ENCODE measurements around the gene KLHL26. TPM values are rescaled to one million over a fixed set of nuclear protein-coding genes. Genes with fewer than 3 reads are reported as not detected.

The KLHL26 gene
- polyA plus RNA-seq, 1 donor: 5.2 TPM

DNA sequence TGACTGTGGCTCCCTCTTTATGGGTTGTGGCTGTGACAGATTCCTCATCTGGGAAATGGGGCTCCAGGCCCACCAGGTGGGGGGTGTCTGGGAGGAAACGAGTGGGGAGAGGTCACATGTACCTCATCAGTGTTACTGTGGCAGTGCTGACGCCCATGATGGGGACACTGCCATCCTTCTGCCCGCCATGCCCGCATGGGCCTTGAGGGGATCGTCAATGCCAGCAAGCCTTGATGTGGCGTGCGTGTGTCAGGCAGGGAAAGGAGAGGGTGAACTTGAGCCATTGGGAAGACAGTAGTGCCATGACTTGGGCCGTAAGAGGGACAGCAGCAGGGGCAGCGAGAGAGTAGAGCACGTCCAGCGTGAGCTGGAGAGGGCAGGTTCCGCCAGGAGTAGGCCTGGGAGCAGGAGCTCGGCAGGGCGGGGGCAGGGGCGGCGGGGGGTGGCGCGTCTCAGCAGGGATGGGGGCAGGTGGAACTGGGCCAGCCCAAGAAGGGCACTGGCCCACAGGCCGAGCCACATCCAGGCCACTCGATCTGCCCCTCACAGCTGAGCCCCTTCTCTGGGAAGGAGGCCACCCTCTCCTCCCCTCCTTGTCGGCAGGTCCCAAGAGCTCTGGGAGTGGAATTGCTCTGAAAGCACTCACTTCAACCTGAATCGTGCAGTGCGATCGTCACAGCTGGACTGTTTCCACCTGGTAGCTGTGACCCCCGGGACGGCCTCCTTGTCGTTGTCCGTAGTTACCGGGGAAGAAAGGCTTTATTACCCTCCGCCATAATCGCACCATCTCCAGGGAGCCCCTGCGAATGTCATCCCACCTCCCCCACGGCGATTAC lies 9.9 kb downstream of the KLHL26 start:
- no peak for DNase-seq

DNA sequence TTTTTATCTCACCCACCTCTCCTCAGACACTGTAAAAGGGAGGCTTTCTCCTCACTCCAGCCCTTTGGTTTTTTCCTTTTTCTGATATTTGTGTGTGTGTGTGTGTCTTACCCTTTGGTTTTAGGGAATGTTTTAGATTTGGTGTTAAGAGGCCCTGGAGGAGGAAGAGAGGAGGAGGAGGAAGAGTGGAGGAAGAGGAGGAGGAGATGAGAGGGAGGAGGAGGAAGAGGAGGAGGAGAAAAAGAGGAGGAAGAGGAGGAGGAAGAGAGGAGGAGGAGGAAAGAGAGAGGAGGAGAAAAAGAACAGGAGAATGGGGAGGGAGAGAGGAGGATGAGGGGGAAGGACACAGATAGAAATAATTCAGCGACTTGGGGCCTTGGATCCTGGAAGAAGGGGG lies 10.5 kb downstream of the KLHL26 start:
- DNase-seq: no peak

DNA sequence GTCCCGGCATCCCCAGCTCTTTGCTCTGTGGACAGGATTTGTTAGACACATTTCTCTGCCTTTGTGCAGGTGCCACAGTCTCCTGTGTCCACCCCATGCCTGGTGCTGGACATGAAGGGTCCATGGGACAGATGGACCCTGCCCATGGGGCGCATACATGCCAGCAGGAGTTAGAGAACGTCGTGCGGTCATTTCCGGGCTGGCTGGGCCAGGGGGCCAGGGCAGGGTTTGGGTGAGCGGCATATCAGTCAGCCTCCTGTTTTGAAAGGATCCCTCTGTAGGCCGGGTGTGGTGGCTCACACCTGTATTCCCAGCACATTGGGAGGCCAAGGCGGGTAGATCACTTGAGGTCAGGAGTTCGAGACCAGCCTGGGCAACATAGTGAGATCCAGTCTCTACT lies 11.0 kb downstream of the KLHL26 start:
- no peak for DNase-seq

GRCh38 chr19:18648973-18649315 lies 12.1 kb downstream of the KLHL26 start:
- no peak for DNase-seq

DNA sequence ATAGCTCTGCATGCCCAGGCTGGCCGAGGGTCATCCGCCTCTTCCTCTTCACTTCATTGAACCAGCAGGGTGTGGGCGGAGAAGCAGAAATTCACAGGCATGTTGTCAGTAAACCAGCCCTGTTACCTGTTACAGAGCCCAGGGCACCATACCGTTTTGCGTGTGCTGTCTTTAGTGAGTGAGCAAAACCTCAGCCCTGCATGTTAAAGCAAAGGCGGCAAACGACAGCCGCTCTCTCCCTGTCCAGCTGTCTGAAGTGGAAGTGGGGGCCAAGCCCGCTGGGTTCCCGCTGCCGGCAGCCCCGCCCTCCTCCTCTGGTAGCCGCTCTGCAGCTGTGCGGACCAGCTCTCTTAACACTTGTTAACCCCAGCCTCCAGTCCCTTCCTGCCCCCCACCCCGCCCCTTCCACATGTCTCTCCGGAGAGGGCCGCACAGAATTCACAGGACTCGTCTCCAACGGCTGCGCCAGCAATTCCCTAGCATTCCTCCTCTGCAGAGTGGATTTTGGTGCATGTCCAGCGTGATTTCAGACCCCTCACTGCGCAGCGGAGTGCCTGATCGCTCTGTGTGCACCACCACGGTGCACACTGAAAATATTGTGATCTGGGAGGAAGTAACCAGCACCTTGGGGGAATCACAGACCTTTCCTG lies 12.7 kb downstream of the KLHL26 start:
- DNase-seq: no peak

GRCh38 chr19:18650021-18650390 lies 13.2 kb downstream of the KLHL26 start:
- DNase-seq: no peak

DNA sequence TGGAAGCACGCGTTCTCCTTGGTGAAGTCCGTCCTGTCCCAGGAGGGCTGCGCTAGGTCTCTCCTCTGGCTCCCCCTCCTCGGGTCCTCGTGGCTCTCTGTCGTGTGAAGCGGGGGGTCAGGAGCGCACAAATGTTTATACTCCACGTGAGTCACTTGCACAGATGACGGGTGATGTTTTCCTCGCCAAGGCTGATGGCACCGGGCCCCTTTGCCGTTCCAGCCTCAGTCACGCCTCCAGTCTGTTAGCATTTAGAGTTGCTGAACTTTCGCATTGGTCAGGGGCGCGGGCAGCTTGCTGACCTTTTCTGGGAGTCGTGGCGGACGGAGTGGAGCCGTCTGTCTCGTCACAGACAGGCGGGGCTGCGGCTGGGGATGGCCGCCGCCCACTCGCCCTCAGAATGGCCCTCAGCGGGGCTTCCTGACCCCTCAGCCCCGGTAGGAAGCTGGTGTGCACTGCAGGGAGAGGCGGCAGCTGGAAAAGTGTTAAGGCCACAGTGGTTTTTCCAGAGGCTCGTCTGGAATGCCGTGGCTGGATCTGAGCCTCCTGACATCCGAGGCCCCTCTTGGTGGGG lies 13.7 kb downstream of the KLHL26 start:
- no peak for DNase-seq

DNA sequence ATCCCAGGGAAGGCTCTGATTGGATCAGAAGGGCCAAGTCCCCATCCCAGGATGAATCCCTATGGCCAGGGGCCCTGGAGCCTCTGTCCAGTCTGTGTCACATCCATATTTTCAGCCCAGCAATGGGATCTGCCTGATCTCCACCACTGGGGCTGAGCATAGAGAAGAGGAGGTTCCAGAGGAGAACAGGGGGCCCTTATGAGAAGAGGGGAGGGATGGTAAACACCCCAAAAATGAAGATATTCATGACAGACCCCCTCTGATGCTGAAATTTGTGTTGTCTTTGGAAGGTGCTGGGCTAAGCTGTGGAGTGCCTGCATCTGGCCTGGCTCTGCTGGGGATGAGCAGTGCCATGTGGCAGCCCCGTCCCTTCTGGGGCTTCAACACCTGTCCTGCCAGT lies 14.5 kb downstream of the KLHL26 start:
- DNase-seq: no peak

DNA sequence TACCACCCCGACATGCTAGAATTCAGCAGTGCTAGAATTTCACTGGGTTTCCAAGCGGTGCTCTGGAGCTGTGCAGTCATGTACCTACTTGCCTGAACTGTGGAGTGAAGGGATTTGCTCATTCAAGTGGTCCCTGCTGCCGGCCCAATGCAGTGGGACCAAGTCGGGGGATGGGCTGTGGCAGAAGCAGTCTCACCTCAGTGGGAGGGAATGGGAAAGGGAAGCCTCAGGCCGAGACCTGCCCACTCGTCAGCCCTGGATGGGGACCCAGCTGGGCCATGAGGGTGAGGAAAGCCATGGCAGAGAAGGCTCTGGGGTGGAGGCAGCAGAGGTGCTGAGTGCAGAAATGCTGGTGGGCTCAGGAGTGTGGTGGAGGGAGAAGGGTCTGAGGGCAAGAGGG lies 14.9 kb downstream of the KLHL26 start:
- DNase-seq: no peak

DNA sequence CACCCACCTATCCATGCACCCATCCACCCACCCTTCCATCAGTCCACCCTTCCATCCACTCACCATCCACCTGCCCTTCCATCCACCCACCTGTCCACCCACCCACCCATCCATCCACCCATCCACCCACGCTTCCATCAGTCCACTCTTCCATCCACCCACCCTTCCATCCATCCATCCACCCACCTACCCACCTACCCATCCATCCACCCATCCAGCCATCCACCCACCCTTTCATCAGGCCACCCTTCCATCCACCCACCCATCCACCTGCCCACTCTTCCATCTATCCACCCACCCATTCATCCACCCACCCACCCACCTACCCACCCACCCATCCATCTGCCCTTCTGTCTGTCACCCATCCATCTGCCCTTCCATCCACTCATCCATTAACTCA lies 17.0 kb downstream of the KLHL26 start:
- DNase-seq: no peak

DNA sequence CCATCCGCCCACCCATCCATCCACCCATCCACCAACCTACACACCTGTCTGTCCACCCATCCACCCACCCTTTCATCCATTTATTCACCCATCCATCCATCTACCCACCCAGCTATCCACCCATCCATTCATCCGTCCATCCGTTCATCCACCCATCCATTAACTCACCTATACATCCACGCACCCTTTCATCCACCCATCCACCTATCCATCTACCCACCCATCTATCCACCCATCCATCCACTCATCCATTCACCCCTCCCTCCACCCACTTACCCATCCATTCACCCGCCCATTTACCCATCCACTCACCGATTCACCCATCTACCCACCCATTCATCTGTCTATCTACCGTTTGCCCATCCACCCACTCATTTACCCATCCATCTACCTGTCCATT lies 17.6 kb downstream of the KLHL26 start:
- DNase-seq: no peak

DNA sequence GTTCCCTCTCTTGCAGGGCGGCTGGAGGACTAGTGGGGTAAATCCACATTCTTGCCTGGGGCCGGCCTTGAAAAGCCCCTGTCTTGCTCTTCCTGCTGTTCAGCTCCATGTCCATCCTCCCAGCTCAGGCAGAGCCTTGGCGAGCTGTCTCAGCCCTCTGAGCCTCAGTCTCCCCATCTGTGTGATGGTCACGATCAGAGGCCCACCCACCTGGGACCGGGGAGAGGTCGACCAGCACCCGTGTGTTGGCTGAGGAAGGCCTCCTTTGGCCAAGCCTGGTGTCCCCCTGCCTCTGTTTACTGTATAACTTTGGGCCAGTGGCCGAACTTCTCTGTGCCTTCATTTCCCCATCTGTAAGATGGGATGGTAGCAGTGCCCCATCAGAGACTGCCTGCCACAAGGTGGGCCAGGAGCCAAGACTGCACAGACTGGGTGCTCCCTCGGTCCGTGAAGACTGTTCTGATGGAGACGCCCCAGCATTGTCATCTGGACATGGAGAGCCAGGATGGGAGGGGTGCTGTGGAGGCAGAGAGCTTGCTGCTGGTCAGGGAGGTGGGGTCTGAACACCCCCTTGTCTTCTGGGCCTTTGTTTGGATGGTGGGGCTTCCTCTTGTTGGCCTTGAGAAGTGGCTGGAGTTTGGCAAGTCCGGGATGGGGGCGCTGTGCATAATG lies 18.5 kb downstream of the KLHL26 start:
- no peak for DNase-seq

DNA sequence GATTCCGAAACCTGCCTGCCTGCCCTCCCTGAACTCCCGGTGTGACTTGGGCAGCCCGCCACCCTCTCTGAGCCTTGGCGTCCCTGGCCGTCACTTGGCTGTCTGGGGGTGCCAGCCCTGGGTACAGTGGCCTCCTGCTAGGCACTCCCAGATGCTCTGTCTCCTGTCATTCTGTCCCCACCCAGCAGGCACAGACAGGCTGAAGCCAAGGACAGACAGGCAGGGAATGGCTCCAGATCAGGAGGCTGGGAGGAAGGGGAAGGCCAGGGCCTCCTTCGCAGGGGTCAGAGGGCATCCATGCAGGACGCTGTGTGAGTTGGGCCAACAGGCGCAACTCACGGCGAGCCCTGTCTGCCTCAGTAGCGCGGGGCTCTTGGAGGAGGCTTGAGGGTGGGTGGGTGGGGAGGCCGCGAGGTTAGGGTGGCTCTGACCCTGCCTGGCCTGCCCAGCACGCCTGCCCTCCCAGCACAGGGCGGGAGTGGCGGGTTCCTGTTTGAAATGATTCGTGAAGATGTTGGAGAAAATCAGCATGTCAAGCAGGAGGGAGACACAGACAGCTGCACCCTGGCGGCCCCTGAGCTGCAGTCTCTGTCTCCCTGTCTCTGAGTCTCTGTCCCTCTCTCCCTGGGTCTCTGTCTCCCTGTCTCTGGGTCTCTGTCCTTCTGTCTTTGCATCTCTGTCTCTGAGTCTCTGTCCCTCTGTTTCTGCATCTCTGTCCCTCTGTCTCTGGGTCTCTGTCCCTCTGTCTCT lies 19.7 kb downstream of the KLHL26 start:
- DNase-seq: no peak

GRCh38 chr19:18657590-18658365 lies 20.9 kb downstream of the KLHL26 start:
- DNase-seq: peak; percentile 70

GRCh38 chr19:18658366-18658855 lies 21.6 kb downstream of the KLHL26 start:
- no peak for DNase-seq

DNA sequence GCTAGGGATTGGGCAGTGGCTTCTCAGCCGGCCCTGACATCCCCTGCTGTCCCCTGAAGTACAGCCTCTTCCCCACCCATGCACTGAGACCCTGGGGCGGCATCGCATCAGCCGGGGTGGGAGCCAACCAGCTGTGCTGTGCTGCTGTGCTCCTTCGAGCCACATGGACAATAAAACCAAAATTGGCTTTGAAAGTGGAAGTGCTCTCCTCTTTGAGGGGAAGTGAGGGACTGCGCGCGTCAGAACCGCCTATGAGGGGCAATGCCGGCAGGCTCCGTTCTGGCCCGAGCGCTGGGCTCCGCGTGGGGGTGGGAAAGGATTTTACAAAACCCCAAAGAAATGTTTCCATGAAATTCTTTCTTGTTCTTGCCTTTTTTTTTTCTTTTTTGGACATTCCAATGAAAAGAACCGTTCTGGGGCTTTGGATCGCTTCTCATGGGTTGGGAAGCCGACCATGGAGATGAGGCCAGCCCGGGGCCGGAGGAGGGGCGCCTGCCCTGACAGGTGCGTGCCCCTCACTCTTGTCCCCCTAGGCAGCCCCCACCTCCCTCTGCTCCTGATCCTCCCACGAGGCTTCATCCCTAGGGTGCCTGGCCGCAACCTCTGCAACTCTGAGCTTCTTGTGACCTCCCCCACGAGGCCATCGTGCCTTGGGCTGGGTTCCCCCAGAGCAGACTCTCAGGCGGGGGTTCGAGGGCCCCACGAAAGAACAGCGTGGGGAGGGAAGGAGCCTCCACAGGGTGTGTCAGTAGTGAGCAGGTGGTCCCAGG lies 22.6 kb downstream of the KLHL26 start:
- DNase-seq: no peak

DNA sequence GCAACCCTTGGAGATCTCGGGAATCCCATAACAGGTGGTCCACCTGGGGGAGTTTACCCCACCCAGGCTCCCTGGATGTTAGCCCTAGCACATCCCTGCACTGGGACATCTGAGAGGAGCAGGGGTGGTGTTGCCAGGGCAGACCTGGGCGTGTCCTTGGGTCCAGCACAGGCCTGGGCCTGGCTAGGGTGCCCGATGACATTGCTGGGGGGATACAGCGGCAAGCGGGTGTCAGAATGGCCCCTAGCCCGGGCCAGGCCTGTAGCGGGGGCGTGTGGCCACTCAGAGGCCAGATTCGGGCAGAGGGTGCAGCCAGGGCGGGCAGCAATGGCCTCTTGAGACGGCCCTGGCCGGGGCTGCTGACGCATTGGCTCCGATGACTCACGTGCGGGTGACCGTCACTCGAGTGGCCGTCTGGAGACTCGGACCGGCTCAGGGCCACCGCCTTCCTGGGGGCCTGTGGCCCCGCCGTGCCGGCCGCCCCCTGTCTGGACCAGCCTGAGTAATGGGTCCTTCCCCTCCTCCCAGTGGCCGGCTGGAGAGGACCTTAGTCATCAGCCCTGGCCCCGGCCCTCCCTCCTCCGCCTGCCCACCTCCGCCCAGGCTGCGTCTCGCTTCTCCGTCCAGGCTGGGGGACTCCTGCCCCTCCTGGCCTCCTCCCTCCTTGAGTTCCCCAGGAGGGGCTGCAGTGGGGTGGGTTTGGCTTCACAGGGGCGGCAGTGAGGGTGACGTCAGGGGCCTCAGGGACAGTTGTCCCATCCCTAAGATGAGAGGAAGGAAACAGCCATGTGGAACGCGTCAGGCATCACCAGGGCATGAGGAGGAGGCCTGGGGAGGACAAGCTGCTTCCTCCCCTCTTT lies 23.5 kb downstream of the KLHL26 start:
- no peak for DNase-seq

DNA sequence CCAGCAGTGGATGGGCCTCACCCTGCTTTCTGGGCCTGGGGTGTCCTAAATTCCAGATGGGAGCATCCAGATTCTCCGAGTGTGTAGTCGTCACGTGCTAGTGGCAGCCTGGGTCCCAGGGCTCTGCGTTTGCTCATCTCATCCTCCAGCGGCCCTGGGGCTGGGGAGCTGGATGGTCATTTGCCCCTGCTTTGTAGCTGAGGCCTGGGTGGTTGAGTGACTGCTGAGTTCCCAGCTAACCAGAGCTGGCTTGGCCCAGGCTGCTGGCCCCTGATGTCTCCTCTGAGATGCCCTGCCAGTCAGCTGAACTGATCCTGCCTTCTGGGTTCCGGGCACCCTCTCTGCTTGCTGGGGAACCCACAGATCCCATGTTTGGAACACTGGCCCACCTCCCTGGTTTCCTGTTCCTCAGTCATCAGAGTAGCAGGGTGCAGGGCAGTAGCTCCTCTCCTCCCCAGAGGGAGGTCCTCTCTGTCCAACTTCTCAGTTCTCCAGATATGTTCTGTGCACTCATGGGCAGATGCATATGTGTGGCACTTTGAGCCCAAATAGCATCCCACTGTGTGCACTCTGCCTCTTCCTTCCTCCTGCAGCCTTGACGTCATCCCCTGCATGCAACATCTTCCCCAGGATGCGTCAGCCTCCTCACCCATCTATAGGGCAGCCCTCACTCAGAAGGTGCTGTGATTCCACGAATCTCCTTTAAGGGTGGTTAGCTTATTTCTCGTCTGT lies 24.3 kb downstream of the KLHL26 start:
- DNase-seq: no peak

Data from left kidney (tissue), 2 donors.